ENCODE results near the gene IL21R.
"Not testable (repeated sequence)": the region's sequence is repeated elsewhere in the genome, so short reads cannot be mapped to it uniquely, and the experiment has no call there.

IL21R gene

DNA sequence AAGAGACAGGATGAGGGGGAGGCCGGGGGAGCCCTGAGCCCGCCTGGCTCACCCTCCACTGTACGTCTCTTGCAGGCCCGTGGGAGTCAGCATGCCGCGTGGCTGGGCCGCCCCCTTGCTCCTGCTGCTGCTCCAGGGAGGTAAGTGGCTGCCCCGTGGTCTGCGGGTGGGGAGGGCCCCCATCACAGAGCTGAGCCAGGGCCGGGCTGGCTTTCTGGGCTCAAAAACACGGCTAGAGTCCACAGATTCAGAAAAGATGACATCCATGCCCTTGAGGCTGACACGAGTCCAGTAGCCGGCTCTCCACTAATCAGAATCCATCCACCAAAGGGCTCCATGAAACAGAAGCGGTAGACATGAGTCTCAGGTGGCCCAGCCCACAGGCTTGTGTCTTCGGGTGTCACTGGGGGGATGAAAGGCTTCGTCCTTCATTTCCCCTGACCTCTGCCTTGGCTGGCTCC, 28.0 kb downstream of the IL21R start:
- DNase-seq = no peak

DNA sequence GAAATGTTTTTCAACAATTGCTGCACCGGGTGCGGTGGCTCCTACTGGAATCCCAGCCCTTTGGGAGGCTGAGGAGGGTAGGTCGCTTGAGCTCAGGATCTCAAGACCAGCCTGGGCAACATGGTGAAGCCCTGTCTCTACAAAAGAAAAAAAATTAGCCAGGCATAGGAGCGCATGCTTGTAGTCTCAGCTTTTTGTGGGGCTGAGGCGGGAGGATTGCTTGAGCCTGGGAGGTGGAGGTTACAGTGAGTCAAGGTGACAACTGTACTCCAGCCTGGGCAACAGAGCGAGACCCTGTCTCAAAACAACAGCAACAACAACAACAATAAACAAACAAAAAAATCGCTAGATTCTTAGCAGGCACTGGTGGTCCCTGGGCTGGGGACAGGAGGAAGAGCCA, 28.5 kb downstream of the IL21R start:
- DNase-seq = no peak

DNA sequence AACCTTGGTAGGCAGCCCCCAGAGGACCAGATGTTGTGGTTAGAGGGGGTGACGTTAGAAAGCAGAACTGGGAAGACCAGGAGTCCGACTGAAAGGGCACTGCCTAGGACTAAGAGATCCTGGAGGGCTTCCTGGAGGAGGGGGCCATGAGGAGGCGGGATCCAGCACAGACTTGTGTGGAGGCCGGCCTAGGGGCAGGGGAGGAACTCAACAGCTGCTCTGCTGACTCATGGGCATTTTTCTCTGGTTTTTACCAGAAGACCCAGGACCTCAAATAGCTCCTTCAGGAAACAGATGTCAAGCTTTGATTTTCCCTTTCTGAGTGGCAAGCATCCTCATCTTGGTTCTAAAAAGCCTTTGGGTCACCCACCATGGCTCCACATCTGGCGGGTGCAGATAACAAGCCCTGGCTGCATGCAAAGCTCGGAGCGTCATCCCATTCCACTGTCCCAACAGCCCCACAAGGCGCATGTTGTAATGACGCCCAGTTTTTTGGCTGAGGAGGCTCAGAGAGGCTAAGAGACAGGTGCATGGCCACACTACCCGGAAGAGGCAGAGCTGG, 29.0 kb downstream of the IL21R start:
- no peak for DNase-seq

DNA sequence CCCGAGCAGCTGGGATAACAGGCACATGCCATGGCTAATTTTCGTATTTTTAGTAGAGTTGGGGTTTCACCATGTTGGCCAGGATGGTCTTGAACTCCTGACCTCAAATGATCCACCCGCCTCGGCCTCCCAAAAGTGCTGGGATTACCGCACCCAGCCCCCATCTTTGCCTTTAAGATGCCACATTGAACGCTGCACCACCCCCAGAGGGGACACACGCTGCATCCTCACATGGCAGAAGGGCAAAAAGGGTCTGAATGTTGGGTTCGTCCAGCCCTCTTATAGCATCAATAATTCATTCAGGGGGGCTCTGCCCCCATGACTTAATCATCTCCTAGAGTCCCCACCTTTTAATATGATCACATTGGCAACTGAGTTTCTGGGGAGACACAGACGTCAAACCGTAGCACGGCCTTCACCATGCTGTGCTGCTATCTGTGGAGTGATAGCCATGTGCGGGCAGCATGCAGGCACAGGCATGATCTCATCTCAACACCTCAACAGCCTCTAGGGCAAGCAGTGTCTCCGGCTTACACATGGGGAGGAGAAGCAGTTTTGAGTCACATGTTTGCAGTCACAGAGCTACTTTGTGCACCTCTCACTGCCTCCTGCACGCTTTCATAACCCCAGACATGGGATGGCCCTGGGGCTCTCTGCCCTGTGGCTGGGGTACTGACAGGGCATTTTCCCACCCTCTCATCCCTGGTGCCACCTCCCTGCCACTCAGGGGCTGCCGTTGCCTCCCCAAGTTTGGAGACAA, 30.0 kb downstream of the IL21R start:
- no peak for DNase-seq

DNA sequence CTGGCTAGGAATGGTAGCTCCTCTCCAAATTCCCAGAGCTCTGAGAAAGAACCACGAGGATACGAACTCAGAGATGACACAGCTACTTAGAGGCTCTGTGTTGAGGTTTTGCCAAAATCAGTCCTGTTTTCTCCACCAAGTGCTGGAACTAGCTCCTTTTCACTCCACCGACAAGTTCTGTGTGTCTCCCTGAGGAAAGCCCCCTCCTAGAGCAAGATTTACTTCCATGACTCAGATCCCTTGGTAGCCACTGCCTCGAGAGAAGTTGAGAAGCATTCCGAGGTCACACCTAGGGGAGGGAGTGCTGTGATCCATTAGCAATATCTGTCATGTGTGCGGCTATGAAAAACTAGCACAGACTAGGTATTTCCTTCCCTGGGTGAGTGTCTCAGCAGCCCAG, 30.6 kb downstream of the IL21R start:
- DNase-seq = no peak

DNA sequence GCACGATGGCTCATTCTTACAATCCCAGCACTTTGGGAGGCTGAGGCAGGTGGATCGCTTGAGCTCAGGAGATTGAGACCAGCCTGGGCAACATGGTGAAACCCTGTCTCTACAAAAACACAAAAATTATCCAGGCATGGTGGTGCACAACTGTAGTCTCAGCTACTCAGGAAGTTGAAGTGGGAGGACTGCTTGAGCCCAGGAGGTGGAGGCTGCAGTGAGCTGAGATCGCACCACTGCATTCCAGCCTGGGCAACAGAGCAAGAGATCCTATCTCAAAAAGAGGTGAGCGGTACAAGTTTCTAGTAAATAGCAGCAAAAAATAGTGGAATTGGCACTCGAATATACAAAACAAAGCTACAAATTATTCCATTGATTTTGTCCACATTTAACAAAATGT, 31.2 kb downstream of the IL21R start:
- DNase-seq = not testable (repeated sequence)

DNA sequence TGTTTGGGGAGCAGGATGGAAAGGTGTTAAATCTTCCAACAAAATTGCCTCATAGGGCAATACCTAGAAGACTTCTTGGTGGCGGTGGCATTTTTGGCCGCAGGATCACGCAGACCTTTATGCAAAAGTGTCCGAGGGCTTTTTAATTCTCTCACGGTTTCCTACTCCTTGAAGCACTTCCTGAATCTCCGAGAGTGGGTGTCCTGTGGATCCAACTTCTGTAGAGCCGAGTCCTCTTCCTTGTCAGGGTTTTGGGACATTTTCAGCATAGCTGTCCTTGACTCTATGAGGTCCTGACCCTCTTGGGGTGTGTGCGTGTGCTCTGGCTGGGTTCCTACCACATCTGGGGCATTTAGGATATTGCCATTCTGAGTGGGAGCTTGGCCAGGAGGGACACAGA, 31.7 kb downstream of the IL21R start:
- DNase-seq = no peak

DNA sequence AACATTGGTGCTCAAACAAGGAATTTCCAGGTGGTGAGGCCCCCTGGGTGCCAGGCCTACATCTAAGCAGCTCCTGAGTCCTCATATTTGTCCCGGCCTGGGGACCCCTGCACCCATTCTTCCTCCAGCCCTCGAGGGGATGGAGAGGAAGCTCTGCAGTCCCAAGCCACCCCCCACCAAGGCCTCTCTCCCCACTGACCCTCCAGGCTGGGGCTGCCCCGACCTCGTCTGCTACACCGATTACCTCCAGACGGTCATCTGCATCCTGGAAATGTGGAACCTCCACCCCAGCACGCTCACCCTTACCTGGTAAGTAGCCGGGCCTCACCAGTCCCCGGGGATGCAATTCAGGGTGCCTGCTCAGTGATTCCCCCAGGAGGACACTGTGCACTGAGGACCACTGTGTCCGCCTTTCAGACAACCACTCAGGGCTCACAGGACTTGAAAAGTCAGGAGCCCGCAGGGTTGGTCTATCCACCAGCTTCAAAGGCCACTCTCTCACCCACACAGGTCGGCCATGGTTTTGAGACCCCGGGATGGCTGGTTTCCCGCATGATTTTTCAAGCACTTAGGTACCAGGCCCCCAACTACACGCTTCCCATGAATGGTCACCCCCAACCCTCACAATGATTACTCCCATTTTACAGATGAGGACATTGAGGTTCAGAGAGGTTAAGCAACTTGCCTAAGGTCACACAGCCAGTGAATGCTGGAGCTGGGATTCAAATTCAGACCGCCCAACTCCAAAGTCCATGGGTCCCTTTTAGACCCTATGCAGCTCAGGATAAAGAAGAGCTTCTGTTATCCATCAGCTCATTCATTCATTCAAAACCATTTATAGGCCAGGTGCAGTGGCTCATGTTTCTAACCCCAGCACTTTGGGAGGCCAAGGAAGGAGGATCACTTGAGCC, 32.4 kb downstream of the IL21R start:
- no peak for DNase-seq

DNA sequence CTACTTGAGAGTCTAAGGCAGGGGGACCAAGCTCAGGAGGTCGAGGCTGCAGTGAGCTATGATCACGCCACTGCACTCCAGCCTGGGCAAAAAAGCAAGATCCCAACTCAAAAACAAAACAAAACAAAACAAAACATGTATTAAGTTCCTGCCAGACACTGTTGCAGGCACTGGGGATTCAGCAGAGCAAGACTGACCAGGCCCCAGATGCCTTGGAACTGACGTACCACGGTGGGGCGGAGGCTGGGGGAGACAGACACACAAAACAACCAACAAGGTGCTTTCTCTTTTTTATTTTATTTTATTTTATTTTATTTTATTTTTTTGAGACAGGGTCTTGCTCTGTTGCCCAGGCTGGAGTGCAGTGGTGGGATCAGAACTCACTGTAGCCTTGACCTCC, 33.2 kb downstream of the IL21R start:
- not testable (repeated sequence) for DNase-seq

DNA sequence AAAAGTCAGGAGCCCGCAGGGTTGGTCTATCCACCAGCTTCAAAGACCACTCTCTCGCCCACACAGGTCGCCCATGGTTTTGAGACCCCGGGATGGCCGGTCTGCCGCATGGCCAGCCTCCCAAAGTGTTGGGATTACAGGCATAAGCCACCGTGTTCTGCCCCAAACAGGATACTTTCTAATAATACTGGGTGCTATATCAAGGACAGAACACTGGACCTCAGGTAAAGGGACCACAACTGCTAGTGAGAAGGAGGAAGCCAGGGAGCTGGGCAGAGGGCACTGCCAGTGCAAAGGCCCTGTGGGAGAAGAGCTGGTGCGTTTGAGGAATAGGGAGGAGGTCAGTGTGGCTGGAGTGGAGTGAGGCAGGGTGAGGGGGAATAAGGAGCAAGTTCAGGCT, 34.1 kb downstream of the IL21R start:
- DNase-seq = no peak

DNA sequence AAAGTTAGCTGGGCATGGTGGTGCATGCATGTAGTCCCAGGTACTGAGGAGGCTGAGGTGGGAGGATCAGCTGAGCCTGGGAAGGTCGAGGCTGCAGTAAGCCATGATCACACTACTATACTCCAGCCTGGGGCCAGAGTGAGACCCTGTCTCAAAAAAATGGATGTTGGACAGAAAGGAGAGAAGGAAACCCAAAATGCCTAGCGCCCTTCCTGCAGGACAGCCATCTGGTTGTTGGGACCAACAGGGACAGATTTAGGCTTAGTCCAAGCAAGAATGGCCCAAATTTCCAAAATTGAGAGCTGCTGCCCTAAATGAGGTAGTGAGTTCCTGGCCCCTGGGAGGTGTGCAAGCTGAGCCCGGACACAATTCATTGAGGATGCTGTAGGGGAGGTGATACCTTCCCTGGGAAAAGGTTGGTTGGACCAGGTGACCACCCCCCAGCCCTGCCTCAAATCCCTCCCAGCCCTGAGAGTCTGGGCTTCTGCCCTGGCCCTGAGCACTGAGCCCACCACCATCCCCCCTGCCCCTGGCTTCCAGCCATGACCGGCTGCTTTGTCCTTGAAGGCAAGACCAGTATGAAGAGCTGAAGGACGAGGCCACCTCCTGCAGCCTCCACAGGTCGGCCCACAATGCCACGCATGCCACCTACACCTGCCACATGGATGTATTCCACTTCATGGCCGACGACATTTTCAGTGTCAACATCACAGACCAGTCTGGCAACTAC, 35.1 kb downstream of the IL21R start:
- DNase-seq = no peak

DNA sequence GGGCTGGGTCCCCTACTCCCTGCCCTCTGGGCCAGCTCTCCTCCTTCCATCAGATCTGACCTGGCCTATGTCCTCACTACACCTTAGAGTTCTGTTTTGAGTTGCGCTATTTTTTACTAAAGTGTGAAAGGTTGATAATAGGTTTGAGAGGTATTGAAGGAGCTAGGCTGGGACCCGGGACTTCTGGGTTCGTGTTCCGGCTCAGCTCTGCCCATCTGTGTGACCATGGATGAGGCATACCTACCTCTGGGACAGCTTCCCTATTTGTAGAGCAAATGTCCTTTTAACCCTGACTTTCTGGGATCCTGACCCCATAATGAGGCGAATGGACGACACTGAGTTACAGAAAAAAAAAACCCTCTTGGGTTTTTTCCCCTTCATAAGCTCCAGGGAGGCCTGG, 36.0 kb downstream of the IL21R start:
- DNase-seq = no peak

DNA sequence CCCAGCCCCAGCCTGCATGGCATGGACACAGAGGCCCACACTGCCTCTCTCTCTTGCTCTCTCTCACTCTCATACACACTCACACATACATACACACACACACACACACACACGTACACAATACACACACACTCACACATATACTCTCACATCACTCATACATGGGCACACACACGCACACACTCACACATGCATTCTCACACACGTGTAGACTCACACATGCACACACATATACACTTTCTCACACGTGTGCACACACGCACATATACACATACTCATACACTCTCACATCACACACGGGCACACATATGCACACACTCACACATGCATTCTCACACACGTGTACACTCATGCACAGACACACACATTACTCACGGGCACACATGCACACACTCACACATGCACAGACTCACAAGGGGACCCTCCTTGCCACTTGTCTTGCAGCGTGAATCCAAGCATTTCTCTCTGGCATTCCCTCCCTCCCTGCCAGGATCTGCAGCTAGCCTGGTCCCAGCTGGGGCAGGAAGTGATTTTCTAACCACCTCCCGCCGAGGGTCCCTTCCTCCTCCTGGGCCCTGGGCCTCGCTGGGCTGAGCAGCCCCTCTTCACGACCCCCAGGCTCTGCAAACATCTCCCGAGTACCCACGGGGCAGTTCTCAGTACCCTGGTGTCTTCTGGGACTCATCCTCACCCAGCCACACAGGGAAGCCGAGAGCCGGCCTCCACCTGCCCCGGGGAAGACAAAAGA, 37.5 kb downstream of the IL21R start:
- DNase-seq = no peak

DNA sequence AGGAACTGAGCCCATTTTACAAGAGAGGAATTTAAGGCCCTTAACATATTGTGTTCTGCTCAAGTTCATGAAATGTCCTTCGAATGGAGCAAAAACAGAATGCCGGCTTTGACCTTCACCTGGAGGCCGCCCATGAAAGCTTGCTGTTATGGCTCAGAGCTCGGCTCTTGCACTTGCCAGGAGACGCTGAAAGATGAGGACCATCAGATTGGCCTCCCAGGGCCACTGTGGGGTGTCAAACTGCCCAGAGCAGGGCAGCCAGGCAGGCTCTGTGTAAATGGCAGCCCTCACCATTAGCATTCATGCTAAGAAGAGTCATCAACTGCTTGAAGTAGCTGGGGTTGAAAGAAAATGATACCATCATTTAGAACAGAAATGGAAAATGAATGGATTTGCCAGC, 39.3 kb downstream of the IL21R start:
- no peak for DNase-seq

DNA sequence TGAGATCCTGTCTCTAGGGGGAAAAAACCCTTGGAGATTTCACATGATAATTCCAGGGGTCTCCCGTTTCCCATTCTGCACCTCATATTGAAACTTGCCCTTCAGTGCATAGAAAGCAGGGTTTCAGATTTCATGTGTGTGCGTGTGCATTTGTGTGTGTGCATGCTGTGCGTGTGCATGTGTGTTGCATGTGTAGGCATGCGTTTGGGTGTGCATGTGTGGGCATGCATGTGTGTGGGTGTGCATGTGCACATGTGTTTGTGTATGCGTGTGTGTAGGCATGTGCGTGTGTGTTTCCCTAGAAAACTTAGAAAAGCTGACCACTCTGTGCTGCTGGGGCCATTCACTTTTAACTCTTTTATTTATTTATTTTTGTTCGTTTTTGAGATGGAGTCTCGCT, 40.0 kb downstream of the IL21R start:
- DNase-seq = no peak

DNA sequence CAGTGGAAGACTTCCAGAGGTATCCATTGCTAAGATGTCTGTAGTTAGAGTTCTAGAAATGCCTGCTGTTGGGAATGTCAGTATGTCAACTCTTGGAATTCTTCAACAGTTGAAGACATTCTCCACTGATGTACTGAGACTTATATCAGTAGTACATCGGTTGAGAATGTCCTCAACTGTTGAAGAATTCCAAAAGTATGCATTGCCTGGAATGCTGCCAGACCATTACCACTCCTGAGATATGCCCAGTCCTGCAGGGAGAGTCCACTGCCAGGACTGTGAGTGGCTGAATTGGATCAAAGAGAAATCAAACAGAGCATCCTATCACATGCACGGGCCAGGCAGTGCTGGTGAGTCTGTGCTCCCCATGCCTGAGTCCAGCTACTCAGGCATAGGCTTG, 42.0 kb downstream of the IL21R start:
- DNase-seq = no peak

DNA sequence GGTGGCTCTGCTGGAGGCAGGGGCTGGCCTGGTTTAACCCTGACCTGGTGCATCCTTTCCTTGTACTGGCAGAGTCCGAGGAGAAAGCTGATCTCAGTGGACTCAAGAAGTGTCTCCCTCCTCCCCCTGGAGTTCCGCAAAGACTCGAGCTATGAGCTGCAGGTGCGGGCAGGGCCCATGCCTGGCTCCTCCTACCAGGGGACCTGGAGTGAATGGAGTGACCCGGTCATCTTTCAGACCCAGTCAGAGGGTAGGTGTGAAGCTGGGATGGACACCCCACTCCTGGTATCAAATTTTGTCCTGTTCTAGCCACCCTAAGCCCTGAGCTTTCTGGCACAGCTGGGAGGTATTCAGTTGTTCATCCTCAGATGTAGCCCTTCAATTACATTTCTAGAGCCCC, 42.5 kb downstream of the IL21R start:
- no peak for DNase-seq

DNA sequence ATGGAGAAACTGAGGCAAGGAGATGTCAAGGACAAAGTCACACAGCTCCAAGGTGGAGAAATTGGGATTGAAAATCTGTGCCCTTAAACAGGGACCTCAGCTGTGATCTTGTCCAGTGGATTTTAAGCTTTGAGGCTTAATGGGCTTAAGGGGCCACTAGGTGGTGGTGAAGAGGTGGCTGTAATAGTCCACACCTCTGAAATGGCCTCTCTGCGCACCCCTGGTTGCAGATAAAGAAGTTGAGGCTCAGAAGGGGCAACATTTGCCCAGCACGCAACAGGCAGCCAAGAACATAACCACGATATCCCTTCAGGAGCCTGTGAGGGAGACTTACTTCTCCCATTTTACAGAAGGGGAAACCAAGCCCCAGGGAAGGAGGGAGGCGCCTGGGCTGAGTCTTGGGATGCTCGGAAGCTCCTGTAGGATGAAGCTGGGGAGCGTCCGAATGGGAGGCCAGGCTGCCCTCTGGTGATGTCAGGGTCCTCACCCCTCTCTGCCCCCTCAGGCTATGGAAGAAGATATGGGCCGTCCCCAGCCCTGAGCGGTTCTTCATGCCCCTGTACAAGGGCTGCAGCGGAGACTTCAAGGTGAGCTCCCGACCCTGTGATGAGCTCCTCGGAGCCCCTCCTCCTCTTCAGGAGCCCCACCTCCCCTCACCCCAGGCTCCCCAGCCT, 43.7 kb downstream of the IL21R start:
- no peak for DNase-seq

DNA sequence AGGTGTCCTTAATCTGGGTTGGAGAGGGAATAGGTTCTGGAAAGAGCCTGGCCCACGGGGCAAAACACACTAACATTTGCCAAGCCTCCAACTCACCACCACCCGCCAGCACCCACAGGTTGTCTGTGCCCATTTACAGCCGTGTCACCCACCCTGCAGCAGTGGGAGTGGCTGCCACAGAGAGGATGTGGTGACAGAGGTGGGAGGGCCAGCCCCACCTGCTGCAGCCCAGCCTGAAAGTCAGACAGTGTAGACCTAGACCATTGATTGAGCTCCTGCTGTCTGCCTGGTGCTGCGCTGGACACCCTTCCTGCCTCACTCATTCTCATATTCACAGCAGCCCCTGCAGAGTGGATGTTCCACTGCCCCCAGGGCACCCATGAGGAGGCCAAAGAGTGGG, 44.7 kb downstream of the IL21R start:
- DNase-seq = no peak

DNA sequence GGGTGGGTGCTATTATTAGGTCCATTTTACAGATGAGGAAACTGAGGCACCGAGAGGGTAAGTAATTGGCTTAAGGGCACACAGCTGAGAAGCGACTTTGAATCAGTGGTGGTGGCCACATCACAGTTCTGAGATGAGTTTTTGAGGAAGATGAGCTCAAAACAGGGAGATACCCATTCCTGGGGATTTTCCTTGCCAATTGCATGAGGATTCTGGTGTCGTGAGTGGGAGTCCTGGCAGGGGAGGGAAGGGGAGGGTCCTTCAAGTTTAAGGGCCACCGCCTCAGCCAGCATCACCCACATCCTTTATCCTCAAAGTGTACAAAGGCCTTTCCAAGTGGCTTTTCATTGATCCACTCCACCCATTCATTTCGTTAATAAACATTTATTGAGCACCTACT, 45.3 kb downstream of the IL21R start:
- no peak for DNase-seq

DNA sequence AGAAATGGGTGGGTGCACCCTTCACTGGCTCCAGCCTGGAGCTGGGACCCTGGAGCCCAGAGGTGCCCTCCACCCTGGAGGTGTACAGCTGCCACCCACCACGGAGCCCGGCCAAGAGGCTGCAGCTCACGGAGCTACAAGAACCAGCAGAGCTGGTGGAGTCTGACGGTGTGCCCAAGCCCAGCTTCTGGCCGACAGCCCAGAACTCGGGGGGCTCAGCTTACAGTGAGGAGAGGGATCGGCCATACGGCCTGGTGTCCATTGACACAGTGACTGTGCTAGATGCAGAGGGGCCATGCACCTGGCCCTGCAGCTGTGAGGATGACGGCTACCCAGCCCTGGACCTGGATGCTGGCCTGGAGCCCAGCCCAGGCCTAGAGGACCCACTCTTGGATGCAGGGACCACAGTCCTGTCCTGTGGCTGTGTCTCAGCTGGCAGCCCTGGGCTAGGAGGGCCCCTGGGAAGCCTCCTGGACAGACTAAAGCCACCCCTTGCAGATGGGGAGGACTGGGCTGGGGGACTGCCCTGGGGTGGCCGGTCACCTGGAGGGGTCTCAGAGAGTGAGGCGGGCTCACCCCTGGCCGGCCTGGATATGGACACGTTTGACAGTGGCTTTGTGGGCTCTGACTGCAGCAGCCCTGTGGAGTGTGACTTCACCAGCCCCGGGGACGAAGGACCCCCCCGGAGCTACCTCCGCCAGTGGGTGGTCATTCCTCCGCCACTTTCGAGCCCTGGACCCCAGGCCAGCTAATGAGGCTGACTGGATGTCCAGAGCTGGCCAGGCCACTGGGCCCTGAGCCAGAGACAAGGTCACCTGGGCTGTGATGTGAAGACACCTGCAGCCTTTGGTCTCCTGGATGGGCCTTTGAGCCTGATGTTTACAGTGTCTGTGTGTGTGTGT, 46.8 kb downstream of the IL21R start:
- no peak for DNase-seq

All from NCI-H82 (cell line).